ENCODE data around the gene GLB1L3. TPM values are rescaled to one million over a fixed set of nuclear protein-coding genes. Genes with fewer than 3 reads are reported as not detected.

GLB1L3 gene
- total RNA-seq, 4 donors from 2014 or later, result not detected

DNA sequence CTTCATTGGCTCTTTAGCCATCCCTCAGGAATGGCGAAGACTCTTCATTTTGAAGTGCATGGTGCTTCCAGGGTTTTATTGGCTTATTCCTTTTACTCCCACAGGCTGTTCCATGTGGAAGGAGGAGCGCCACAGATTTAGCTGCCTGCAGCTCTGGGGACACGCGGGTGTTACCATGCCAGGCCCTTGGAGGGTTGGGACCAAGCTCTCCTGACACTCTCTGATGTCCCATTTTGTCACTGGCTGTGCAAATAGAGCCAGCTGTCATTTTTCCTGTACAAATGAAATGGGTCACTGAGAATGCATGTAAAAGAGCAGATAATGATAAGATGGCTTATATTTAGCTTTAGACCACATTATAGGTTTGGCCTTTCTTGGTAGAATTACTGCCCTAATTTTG is 32.3 kb upstream of the GLB1L3 start:
- no peak for TF ChIP-seq CTCF (IDR thresholded peaks at IDR 0.05; ENCODE audit: low read depth)

GRCh38 chr11:134244593-134244992 is 31.6 kb upstream of the GLB1L3 start:
- TF ChIP-seq CTCF (IDR thresholded peaks at IDR 0.05; ENCODE audit: low read depth), result no peak

GRCh38 chr11:134245434-134245833 is 30.7 kb upstream of the GLB1L3 start:
- TF ChIP-seq CTCF (IDR thresholded peaks at IDR 0.05; ENCODE audit: low read depth), result no peak

GRCh38 chr11:134246100-134246499 is 30.1 kb upstream of the GLB1L3 start:
- no peak for TF ChIP-seq CTCF (IDR thresholded peaks at IDR 0.05; ENCODE audit: low read depth)

DNA sequence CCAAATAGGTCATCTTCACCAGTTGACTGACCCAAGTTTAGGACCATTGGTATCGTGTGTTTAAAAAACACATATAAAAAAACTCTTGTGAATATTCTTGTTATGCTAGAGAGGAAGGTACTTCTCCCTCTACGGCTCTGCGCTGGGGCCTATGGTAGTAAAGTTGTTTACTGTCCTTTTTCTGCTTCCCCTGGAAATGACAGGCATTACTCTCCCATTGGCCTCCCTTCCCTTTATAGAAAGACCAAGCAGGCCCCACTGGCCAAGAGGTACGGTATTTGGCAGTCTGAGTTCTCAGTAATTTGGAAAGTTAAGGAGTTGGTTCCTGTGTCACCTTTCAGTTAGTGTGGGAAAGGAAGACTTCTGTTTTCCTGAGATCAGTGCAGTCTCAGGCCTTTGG is 29.5 kb upstream of the GLB1L3 start:
- no peak for TF ChIP-seq CTCF (IDR thresholded peaks at IDR 0.05; ENCODE audit: low read depth)

DNA sequence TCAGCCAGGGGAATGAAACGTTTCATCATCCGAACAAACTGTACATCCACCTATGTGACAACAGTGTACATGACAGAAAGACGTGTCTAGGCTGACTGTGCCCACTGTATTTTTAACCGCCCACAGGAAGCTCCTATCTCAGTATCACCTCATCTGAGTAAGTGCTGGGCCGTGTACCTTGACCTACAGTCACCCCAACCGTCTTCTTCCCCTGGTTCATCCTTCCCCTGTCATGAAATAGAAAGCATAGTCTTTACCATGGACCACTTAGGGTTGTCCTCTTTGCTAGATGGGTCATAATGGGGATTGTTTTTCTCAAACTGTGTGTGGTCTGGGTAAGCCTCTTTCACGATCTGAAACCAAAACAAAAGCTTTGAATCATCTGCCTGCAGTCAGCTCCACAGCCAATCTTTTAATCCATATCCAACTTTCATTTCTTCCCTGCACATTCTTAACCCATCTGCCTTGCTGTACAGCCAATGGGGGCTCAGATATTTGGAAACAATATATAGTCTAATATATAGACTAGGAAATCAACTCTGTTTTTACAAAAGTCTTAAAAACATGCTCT is 27.2 kb upstream of the GLB1L3 start:
- TF ChIP-seq CTCF (IDR thresholded peaks at IDR 0.05; ENCODE audit: low read depth), result no peak

- TF ChIP-seq CTCF (IDR thresholded peaks at IDR 0.05; ENCODE audit: low read depth), result no peak
These were observed 25.9 kb upstream of the GLB1L3 start for GRCh38 chr11:134250246-134250645.

All from subcutaneous adipose tissue (tissue), 4 donors.